ENCODE measurements around the gene TGM1.
"Not testable (repeated sequence)": the region's sequence is repeated elsewhere in the genome, so short reads cannot be mapped to it uniquely, and the experiment has no call there.

TGM1 gene

DNA sequence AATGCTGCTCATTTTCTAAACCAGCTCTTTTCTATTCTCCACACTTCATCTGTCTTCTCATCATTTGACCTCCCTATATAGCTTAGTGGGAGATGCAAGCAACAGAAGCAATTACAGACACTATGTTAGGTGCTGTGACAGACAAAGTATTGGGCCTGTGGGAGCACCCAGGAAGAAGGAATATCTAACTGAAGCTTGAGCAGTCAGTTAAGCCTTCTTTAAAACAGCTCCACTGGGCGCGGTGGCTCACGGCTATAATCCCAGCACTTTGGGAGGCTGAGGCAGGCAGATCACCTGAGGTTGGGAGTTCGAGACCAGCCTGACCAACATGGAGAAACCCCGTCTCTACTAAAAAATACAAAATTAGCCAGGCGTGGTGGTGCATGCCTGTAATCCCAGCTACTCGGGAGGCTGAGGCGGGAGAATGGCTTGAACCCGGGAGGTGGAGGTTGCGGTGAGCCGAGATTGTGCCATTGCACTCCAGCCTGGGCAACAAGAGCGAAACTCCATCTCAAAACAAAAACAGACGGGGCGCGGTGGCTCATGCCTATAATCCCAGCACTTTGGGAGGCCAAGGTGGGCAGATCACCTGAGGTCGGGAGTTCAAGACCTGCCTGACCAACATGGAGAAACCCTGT, 59.6 kb downstream of the TGM1 start:
- not testable (repeated sequence) for DNase-seq

DNA sequence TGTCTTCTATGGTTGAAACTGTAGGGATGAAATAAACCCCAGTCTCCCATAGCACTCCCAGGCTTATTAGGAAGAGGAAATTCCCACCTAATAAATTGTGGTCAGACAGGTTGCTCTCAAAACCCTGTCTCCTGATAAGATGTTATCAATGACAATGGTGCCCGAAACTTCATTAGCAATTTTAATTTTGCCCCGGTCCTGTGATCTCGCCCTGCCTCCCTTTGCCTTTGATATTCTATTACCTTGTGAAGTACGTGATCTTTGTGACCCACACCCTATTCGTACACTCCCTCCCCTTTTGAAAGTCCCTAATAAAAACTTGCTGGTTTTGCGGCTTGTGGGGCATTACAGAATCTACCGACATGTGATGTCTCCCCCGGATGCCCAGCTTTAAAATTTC, 60.4 kb downstream of the TGM1 start:
- DNase-seq: not testable (repeated sequence)

Data from stimulated activated CD4-positive, alpha-beta T cell treated with anti-CD3 and anti-CD28 coated beads, Interleukin-12 subunit alpha, Interleukin-12 subunit beta, amount 100 ng/mL, for 4 hours (primary cell).